Measurements from ENCODE around the gene ELP4. TPM values are rescaled to one million over a fixed set of nuclear protein-coding genes. Genes with fewer than 3 reads are reported as not detected.
"Not testable (repeated sequence)": the region's sequence is repeated elsewhere in the genome, so short reads cannot be mapped to it uniquely, and the experiment has no call there.

Gene ELP4
- total and polyA plus RNA-seq, 2 donors (not counting 1 experiment from before 2014, with no cell fraction given), result 7.1 to 31.3 TPM

DNA sequence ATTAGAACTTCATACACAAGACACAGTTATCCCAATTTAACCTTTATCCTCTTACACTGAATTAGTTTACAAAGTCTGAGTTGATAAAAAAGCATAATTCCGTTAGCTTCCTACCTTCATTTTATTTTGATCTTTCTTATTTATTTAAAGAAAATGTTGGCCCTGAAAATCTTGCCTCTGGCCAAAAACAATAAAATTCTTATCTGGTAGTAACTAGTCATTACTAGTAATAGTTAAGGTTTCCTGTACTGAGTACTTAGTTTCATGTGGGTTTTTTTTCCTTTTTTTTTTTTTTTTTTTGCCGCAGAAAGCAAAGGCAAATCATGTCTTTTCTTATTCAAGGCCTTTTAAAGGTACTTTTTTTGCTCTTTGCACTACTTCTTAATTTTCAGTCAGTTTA is 180.9 kb downstream of the ELP4 start:
- WGBS (ENCODE audit: insufficient coverage), result no CpG with 5 or more reads among the region's 2 CpGs
- ATAC-seq (ENCODE audit: low read depth) (no peak), DNase-seq (no peak)
- ChIA-PET POLR2A (no interaction called here), CTCF (interaction anchor here (0.7 kb wide), 1 partner anchor 1552 kb away, joined by 3 read pairs; no protein-coding TSS in a partner anchor)
- no peaks in the 10 kb centered on the region for H3K36me3 ChIP-seq (replicated peaks in 1 of 2; ENCODE audit: control extremely low read depth in 1 of 2, control insufficient read depth in 1 of 2, extremely low read depth in 1 of 2, insufficient read depth in 2 of 2, low read length in 1 of 2)
- H2AFZ ChIP-seq (ENCODE audit: insufficient read depth, low read depth, low read length, poor library complexity, severe bottlenecking), result no peak overlapping the region
- H3K9me3 Mint-ChIP-seq (ENCODE audit: insufficient read depth), result peaks cover 3% of the 10 kb centered on the region
- no peak overlapping the region for H3K4me3 Mint-ChIP-seq
- H3K9me3 ChIP-seq (ENCODE audit: control extremely low read depth in 1 of 3, control insufficient read depth in 2 of 3, insufficient read depth in 1 of 3, low read length in 2 of 3), result no peaks in the 10 kb centered on the region
- H4K20me1 ChIP-seq (ENCODE audit: control insufficient read depth, insufficient read depth, low read length, poor library complexity, severe bottlenecking), result no peaks in the 10 kb centered on the region
- intact Hi-C loops (cut with micrococcal nuclease), result no loop called here
- H3K4me1 Mint-ChIP-seq, result no peaks in the 10 kb centered on the region
- TF ChIP-seq, protein P1, sequence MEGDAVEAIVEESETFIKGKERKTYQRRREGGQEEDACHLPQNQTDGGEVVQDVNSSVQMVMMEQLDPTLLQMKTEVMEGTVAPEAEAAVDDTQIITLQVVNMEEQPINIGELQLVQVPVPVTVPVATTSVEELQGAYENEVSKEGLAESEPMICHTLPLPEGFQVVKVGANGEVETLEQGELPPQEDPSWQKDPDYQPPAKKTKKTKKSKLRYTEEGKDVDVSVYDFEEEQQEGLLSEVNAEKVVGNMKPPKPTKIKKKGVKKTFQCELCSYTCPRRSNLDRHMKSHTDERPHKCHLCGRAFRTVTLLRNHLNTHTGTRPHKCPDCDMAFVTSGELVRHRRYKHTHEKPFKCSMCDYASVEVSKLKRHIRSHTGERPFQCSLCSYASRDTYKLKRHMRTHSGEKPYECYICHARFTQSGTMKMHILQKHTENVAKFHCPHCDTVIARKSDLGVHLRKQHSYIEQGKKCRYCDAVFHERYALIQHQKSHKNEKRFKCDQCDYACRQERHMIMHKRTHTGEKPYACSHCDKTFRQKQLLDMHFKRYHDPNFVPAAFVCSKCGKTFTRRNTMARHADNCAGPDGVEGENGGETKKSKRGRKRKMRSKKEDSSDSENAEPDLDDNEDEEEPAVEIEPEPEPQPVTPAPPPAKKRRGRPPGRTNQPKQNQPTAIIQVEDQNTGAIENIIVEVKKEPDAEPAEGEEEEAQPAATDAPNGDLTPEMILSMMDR (IDR thresholded peaks at IDR 0.05), result no peak
- TF ChIP-seq EZH2 (IDR thresholded peaks at IDR 0.05; ENCODE audit: borderline replicate concordance, insufficient read depth, low read depth, low read length, poor library complexity, severe bottlenecking), result no peak
- no peaks in the 10 kb centered on the region for H3K27me3 Mint-ChIP-seq
- H3K27me3 ChIP-seq (replicated peaks in 1 of 4; ENCODE audit: control extremely low read depth in 1 of 4, control insufficient read depth in 3 of 4, insufficient read depth in 4 of 4, low read length in 3 of 4), result no peaks in the 10 kb centered on the region
- H3K4me1 ChIP-seq (ENCODE audit: control insufficient read depth in 2 of 2, insufficient read depth in 2 of 2, low read length in 2 of 2), result no peaks in the 10 kb centered on the region
- no peak overlapping the region for H3K9ac ChIP-seq (ENCODE audit: low read length)
- H3K27ac ChIP-seq (ENCODE audit: low read length in 2 of 2), result no peak overlapping the region
- H3K79me2 ChIP-seq (ENCODE audit: control insufficient read depth, insufficient read depth, low read length), result no peaks in the 10 kb centered on the region
- no peak overlapping the region for H3K4me3 ChIP-seq (ENCODE audit: control extremely low read depth in 1 of 5, extremely low read depth in 1 of 5, insufficient read depth in 1 of 5, low read depth in 2 of 5, low read length in 4 of 5)
- H3K4me2 ChIP-seq (replicated peaks; ENCODE audit: low read depth, low read length, poor library complexity, severe bottlenecking), result no peak overlapping the region
- no peak overlapping the region for H3K27ac Mint-ChIP-seq

- Histone ChIP-seq H3K4me2 (replicated peaks; ENCODE audit: low read depth, low read length, poor library complexity, severe bottlenecking) (no peak overlapping the region), H3K27ac (ENCODE audit: low read length in 2 of 2) (no peak overlapping the region), H3K9ac (ENCODE audit: low read length) (no peak overlapping the region), H4K20me1 (ENCODE audit: control insufficient read depth, insufficient read depth, low read length, poor library complexity, severe bottlenecking) (no peaks in the 10 kb centered on the region), H3K27me3 (replicated peaks in 1 of 4; ENCODE audit: control extremely low read depth in 1 of 4, control insufficient read depth in 3 of 4, insufficient read depth in 4 of 4, low read length in 3 of 4) (no peaks in the 10 kb centered on the region), H3K9me3 (ENCODE audit: control extremely low read depth in 1 of 3, control insufficient read depth in 2 of 3, insufficient read depth in 1 of 3, low read length in 2 of 3) (no peaks in the 10 kb centered on the region), H2AFZ (ENCODE audit: insufficient read depth, low read depth, low read length, poor library complexity, severe bottlenecking) (no peak overlapping the region), H3K4me3 (ENCODE audit: control extremely low read depth in 1 of 5, extremely low read depth in 1 of 5, insufficient read depth in 1 of 5, low read depth in 2 of 5, low read length in 4 of 5) (no peak overlapping the region), H3K79me2 (ENCODE audit: control insufficient read depth, insufficient read depth, low read length) (no peaks in the 10 kb centered on the region), H3K36me3 (replicated peaks in 1 of 2; ENCODE audit: control extremely low read depth in 1 of 2, control insufficient read depth in 1 of 2, extremely low read depth in 1 of 2, insufficient read depth in 2 of 2, low read length in 1 of 2) (no peaks in the 10 kb centered on the region), H3K4me1 (ENCODE audit: control insufficient read depth in 2 of 2, insufficient read depth in 2 of 2, low read length in 2 of 2) (no peaks in the 10 kb centered on the region)
- intact Hi-C loops (cut with micrococcal nuclease), result no loop called here
- ATAC-seq (ENCODE audit: low read depth), result no peak
- POLR2A ChIA-PET, result no interaction called here
- TF ChIP-seq, protein P1 (IDR thresholded peaks at IDR 0.05), result no peak
- no peak for TF ChIP-seq EZH2 (IDR thresholded peaks at IDR 0.05; ENCODE audit: borderline replicate concordance, insufficient read depth, low read depth, low read length, poor library complexity, severe bottlenecking)
- H3K27me3 Mint-ChIP-seq, result no peaks in the 10 kb centered on the region
- WGBS (ENCODE audit: insufficient coverage), result 100% methylated on average over 1 of the region's 2 CpGs
- CTCF ChIA-PET, result no interaction called here
- no peak for DNase-seq
- no peak overlapping the region for H3K4me3 Mint-ChIP-seq
- H3K9me3 Mint-ChIP-seq (ENCODE audit: insufficient read depth), result peaks cover 3% of the 10 kb centered on the region
- H3K4me1 Mint-ChIP-seq, result peaks cover 2% of the 10 kb centered on the region
- H3K27ac Mint-ChIP-seq, result no peak overlapping the region
These were observed 182.9 kb downstream of the ELP4 start for GRCh38 chr11:31692466-31692865.

GRCh38 chr11:31697049-31697448 is 187.5 kb downstream of the ELP4 start:
- H3K27ac ChIP-seq (ENCODE audit: low read length in 2 of 2); H3K36me3 ChIP-seq (replicated peaks in 1 of 2; ENCODE audit: control extremely low read depth in 1 of 2, control insufficient read depth in 1 of 2, extremely low read depth in 1 of 2, insufficient read depth in 2 of 2, low read length in 1 of 2); CTCF ChIA-PET; H3K9me3 ChIP-seq (ENCODE audit: control extremely low read depth in 1 of 3, control insufficient read depth in 2 of 3, insufficient read depth in 1 of 3, low read length in 2 of 3); H3K4me1 Mint-ChIP-seq; ATAC-seq (ENCODE audit: low read depth); POLR2A ChIA-PET; H3K27ac Mint-ChIP-seq; H3K4me3 Mint-ChIP-seq; H3K79me2 ChIP-seq (ENCODE audit: control insufficient read depth, insufficient read depth, low read length); H3K4me3 ChIP-seq (ENCODE audit: control extremely low read depth in 1 of 5, extremely low read depth in 1 of 5, insufficient read depth in 1 of 5, low read depth in 2 of 5, low read length in 4 of 5); H4K20me1 ChIP-seq (ENCODE audit: control insufficient read depth, insufficient read depth, low read length, poor library complexity, severe bottlenecking); H2AFZ ChIP-seq (ENCODE audit: insufficient read depth, low read depth, low read length, poor library complexity, severe bottlenecking); H3K4me1 ChIP-seq (ENCODE audit: control insufficient read depth in 2 of 2, insufficient read depth in 2 of 2, low read length in 2 of 2); intact Hi-C loops (cut with micrococcal nuclease); H3K9ac ChIP-seq (ENCODE audit: low read length); H3K27me3 Mint-ChIP-seq; H3K27me3 ChIP-seq (replicated peaks in 1 of 4; ENCODE audit: control extremely low read depth in 1 of 4, control insufficient read depth in 3 of 4, insufficient read depth in 4 of 4, low read length in 3 of 4); H3K9me3 Mint-ChIP-seq (ENCODE audit: insufficient read depth); H3K4me2 ChIP-seq (replicated peaks; ENCODE audit: low read depth, low read length, poor library complexity, severe bottlenecking); DNase-seq: not testable (repeated sequence)
- WGBS (ENCODE audit: insufficient coverage), result no CpG with 5 or more reads among the region's 1 CpG

All from B cell (primary cell).